Activated effector memory CD4-positive, alpha-beta T cell treated with Interleukin-2 at 50 U/mL for 16 hours (primary cell): ENCODE measurements around the gene FXYD1.
A peak's percentile ranks its signal among the peaks of the same experiment; 100 is the strongest.
"Not testable (repeated sequence)": the region's sequence is repeated elsewhere in the genome, so short reads cannot be mapped to it uniquely, and the experiment has no call there.

Source experiments
- DNase-seq: peaks from one replicate; pipeline ENCODE4 v3.0.0-alpha.2; 2020

Gene FXYD1

GRCh38 chr19:35125749-35126623 lies 12.6 kb upstream of the FXYD1 start:
- DNase-seq = no peak

- no peak for DNase-seq
Observed at GRCh38 chr19:35126624-35126959, 12.0 kb upstream of the FXYD1 start.

- DNase-seq = no peak
Observed at GRCh38 chr19:35127871-35128270, 10.8 kb upstream of the FXYD1 start.

GRCh38 chr19:35128398-35129057 lies 10.1 kb upstream of the FXYD1 start:
- DNase-seq = no peak

GRCh38 chr19:35129724-35130274 lies 8.8 kb upstream of the FXYD1 start:
- DNase-seq = not testable (repeated sequence)

- no peak for DNase-seq
Observed at GRCh38 chr19:35130761-35131720, 7.6 kb upstream of the FXYD1 start.

GRCh38 chr19:35132254-35132653 lies 6.4 kb upstream of the FXYD1 start:
- no peak for DNase-seq

GRCh38 chr19:35133826-35134225 lies 4.8 kb upstream of the FXYD1 start:
- DNase-seq = no peak

- DNase-seq = no peak
Observed at GRCh38 chr19:35134601-35135242, 3.9 kb upstream of the FXYD1 start, which contains the start of gene LGI4. Gene LGI4, minus strand, starts transcription at chr19:35135059. Its CDS starts 379 bp downstream, at chr19:35134680.

GRCh38 chr19:35135389-35135909 lies 3.2 kb upstream of the FXYD1 start:
- peak; percentile 37 for DNase-seq

- DNase-seq = no peak
Observed at GRCh38 chr19:35136231-35136630, 2.4 kb upstream of the FXYD1 start.

- no peak for DNase-seq
Observed at GRCh38 chr19:35136977-35137702, 1.5 kb upstream of the FXYD1 start.

- no peak for DNase-seq
Observed at GRCh38 chr19:35140207-35140961, 1.8 kb downstream of the FXYD1 start.

- DNase-seq = peak; percentile 93
Observed at GRCh38 chr19:35140962-35141836, 2.6 kb downstream of the FXYD1 start.

- no peak for DNase-seq
Observed at GRCh38 chr19:35141837-35142605, 3.4 kb downstream of the FXYD1 start.

- peak; percentile 64 for DNase-seq
Observed at GRCh38 chr19:35142606-35143230, 4.1 kb downstream of the FXYD1 start.

GRCh38 chr19:35143231-35143715 lies 4.6 kb downstream of the FXYD1 start, which contains the start of gene FXYD7:
Gene FXYD7, plus strand, starts transcription at chr19:35143255. Its CDS starts 79 bp downstream, at chr19:35143334.
- no peak for DNase-seq

GRCh38 chr19:35143818-35144217 lies 5.2 kb downstream of the FXYD1 start:
- DNase-seq = no peak
